ENCODE results near the gene HOXA3. TPM values are rescaled to one million over a fixed set of nuclear protein-coding genes. Genes with fewer than 3 reads are reported as not detected.

Gene HOXA3
- total and polyA plus RNA-seq, 2 of the 8 experiments (the other 6 are each of a cell fraction or from before 2014, with no cell fraction given) = not detected

GRCh38 chr7:27134392-27134791, 18.0 kb downstream of the HOXA3 start:
- no peak overlapping the region for H3K4me2 ChIP-seq (ENCODE audit: insufficient read depth in 1 of 2, low read depth in 2 of 2, low read length in 2 of 2)
- H3K79me1 ChIP-seq (ENCODE audit: low read depth, low read length) = no peaks in the 10 kb centered on the region
- H3K4me1 ChIP-seq (replicated peaks in 1 of 4; ENCODE audit: control insufficient read depth in 3 of 4, insufficient read depth in 4 of 4, low read length in 3 of 4) = peaks cover 0 to 6% (median 2%) of the 10 kb centered on the region in 4 experiments; a peak in 4 of 7 replicates
- H2BK15ac ChIP-seq (ENCODE audit: low read length) = no peak overlapping the region
- H3K27me3 ChIP-seq (replicated peaks in 1 of 4; ENCODE audit: control insufficient read depth in 3 of 4, extremely low read depth in 1 of 4, insufficient read depth in 3 of 4, low read length in 3 of 4) = peaks cover 96 to 100% (median 100%) of the 10 kb centered on the region in 4 experiments
- DNase-seq (ENCODE audit: low read depth in 1 of 2, low spot score in 2 of 2) (no peak), FAIRE-seq (no peak)
- peaks cover 12 to 18% of the 10 kb centered on the region in 2 experiments for H4K20me1 ChIP-seq (replicated peaks in 1 of 2; ENCODE audit: control insufficient read depth in 1 of 2, insufficient read depth in 2 of 2, low read length in 2 of 2)
- peaks cover 0 to 4% of the 10 kb centered on the region in 2 experiments; a peak in 1 of 4 replicates for H3K9me3 ChIP-seq (ENCODE audit: insufficient read depth in 2 of 2, low read depth in 1 of 2, low read length in 1 of 2)
- no peak overlapping the region for H3K4me3 ChIP-seq (ENCODE audit: extremely low read depth in 1 of 4, insufficient read depth in 2 of 4, low read depth in 3 of 4, low read length in 4 of 4)
- H3K18ac ChIP-seq (ENCODE audit: extremely low read depth, low read length) = no peak overlapping the region
- H2BK120ac ChIP-seq (replicated peaks; ENCODE audit: low read depth, low read length) = no peak overlapping the region
- no peak overlapping the region for H3K14ac ChIP-seq (ENCODE audit: insufficient read length)
- peaks cover 0 to 16% (median 0%) of the 10 kb centered on the region in 4 experiments; a peak in 2 of 8 replicates for H3K36me3 ChIP-seq (ENCODE audit: control insufficient read depth in 2 of 4, insufficient read depth in 4 of 4, low read length in 3 of 4)
- no peak overlapping the region for H4K8ac ChIP-seq (ENCODE audit: extremely low read depth, insufficient read depth, low read length)
- no peak overlapping the region for H4K91ac ChIP-seq (replicated peaks; ENCODE audit: insufficient read length, low read length)
- H3K79me2 ChIP-seq (ENCODE audit: control insufficient read depth in 1 of 2, insufficient read depth in 2 of 2, low read length in 2 of 2) = no peaks in the 10 kb centered on the region
- H3K9ac ChIP-seq (replicated peaks in 1 of 4; ENCODE audit: extremely low read depth in 1 of 4, low read depth in 3 of 4, low read length in 3 of 4) = no peak overlapping the region
- H3K23ac ChIP-seq (ENCODE audit: insufficient read length) = no peak overlapping the region
- H2AK5ac ChIP-seq (ENCODE audit: low read depth, low read length) = no peak overlapping the region
- ChIA-PET CTCF (ENCODE audit: partially characterized antibody) (interaction anchor here (0.7 to 2.1 kb wide), 5 partner anchors 9 to 447 kb away, joined by 3 to 10 read pairs (median 4); partner anchors contain the start of gene HOXA5), POLR2A (ENCODE audit: partially characterized antibody) (no interaction called here)
- no peak overlapping the region for H2BK5ac ChIP-seq (ENCODE audit: low read depth, low read length)
- no peak overlapping the region for H3K27ac ChIP-seq (ENCODE audit: low read depth, low read length)
- H2BK20ac ChIP-seq (ENCODE audit: low read length) = no peak overlapping the region
- no peak overlapping the region for H3K56ac ChIP-seq (replicated peaks; ENCODE audit: insufficient read length, low read depth, low read length)
- 30% methylated on average over 2 of the region's 2 CpGs; no CpG with 5 or more reads in 1 of the 2 experiments for WGBS, 2 experiments (ENCODE audit: extremely low coverage in 1 of 2, insufficient coverage in 1 of 2, insufficient read length in 1 of 2, insufficient replicate concordance in 2 of 2, low coverage in 1 of 2, low lambda C conversion rate in 2 of 2, missing lambda C conversion rate in 1 of 2)
- peaks cover 4% of the 10 kb centered on the region; the same call in 1 of the 2 replicates for H3K23me2 ChIP-seq (ENCODE audit: low read depth, low read length)
- no peak overlapping the region for H4K5ac ChIP-seq (ENCODE audit: insufficient read length, low read depth, low read length)
- no peak overlapping the region for H2AFZ ChIP-seq (ENCODE audit: low read length)
- no peak overlapping the region for H3K4ac ChIP-seq (replicated peaks; ENCODE audit: insufficient read length, low read depth, low read length)
- no peak overlapping the region for H2BK12ac ChIP-seq (ENCODE audit: low read depth, low read length)
- TF ChIP-seq CHD2 (IDR thresholded peaks at IDR 0.05; ENCODE audit: low read length) (no peak), EGR1 (IDR thresholded peaks at IDR 0.05; ENCODE audit: borderline replicate concordance, low read depth, low read length) (no peak), KDM1A (IDR thresholded peaks at IDR 0.05; ENCODE audit: borderline replicate concordance, low read length) (no peak), E2F6 (IDR thresholded peaks at IDR 0.05) (no peak), ATF2 (IDR thresholded peaks at IDR 0.05; ENCODE audit: low read length) (no peak), TEAD4 (IDR thresholded peaks at IDR 0.05; ENCODE audit: low read depth, low read length) (no peak), CTBP2 (IDR thresholded peaks at IDR 0.05; ENCODE audit: borderline replicate concordance, insufficient read depth, insufficient read length, low read length) (no peak), POU5F1 (IDR thresholded peaks at IDR 0.05; ENCODE audit: low read depth, low read length) (no peak), TBP (IDR thresholded peaks at IDR 0.05; ENCODE audit: low read depth, low read length) (no peak), TAF7 (optimal IDR thresholded peaks at IDR 0.05; ENCODE audit: borderline replicate concordance, low read depth, low read length) (no peak), BCL11A (IDR thresholded peaks at IDR 0.05; ENCODE audit: low read depth in 2 of 2, low read length in 2 of 2) (no peak)
